Middle frontal gyrus (tissue), 1 donor: ENCODE results near the gene DBP.
A peak's percentile ranks its signal among the peaks of the same experiment; 100 is the strongest.
"Not testable (repeated sequence)": the region's sequence is repeated elsewhere in the genome, so short reads cannot be mapped to it uniquely, and the experiment has no call there.

Source experiments
- DNase-seq: peaks from one replicate; pipeline ENCODE4 v3.0.0-alpha.2; 2015; ENCODE audit warnings: low spot score; ENCODE audit errors: extremely low spot score

DBP gene

DNA sequence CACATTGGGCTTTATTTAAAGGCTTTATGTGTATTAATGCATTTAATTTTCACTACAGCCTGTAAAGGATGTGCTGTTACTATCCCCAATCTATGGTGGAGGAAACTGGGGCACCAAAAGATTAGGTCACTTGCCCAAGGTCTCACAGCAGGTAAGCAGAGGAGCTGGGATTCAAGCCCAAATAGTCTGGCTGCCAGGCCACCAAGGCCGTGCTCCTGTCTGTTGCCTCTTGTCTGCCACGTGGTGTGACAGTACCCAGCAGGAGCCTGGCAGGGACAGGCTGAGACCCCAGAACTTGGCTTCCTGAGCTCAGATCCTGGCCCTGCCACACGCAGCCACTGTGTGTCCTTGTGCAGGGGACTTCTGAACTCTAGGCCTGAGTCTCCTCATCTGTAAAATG is 31.2 kb upstream of the DBP start:
- no peak for DNase-seq

GRCh38 chr19:48665786-48666185 is 28.6 kb upstream of the DBP start:
- DNase-seq: no peak

GRCh38 chr19:48664476-48664875 is 27.3 kb upstream of the DBP start:
- DNase-seq: no peak

- DNase-seq: no peak
These were observed 26.5 kb upstream of the DBP start for GRCh38 chr19:48663667-48664066.

DNA sequence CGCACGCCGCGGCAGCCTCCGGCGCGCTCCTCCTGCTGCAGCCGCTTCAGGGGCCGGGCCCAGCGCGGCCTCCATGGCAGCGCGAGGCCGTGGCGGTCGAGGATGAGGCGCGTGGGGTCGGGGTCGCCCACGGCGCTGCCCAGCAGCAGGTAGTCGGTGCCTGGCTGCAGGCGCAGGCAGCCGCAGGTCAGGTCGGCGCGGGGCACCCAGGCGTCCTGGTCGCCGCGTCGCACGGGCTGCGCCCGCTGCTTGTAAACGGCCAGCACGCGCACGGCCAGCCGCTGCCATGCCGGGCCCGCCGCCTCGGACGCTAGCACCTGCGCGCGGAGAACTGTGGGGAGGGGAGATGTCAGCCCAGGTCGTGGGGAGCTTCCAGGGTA is 24.5 kb upstream of the DBP start:
- no peak for DNase-seq

DNA sequence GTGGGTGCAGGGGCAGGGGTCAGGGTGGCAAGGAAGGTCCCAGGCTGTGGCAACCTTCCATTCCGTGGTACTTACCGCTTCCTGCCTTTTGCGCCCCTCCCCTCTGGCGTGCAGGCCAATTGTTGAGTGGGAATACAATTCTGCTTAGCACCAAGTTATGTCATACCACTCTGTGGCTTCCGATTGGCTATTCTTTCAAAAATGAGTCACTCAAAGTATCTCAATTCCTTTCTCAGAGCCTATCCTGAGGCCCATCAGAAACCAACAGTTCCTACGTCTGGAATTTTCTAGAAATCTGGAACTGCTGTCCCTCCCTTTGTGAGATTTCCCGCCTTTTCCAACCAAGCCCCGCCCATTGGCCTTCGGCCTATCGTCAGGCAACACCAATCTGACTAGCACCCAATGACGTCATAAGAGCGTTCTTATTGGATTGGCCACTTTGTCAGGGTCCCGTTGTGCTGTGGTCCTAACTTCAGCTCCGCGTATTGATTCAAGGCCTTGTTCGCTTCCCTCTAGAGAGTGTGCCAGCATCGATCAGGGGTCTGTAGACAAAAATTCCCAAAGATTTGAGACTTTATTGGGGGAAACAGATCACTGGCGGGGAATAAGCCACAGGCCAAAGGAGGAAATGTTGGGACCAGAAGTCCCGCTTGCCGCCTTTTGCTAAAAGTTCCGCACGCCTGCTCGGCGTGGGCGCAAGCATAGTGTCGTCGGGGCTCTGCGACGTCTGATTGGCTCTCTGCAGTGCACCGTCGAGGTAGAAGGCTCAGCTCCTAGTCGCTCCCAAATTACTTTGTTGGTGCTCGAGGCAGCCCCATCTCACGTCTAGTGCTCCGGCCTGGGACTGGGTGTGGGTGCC is 23.9 kb upstream of the DBP start:
- DNase-seq: peak; percentile 55

DNA sequence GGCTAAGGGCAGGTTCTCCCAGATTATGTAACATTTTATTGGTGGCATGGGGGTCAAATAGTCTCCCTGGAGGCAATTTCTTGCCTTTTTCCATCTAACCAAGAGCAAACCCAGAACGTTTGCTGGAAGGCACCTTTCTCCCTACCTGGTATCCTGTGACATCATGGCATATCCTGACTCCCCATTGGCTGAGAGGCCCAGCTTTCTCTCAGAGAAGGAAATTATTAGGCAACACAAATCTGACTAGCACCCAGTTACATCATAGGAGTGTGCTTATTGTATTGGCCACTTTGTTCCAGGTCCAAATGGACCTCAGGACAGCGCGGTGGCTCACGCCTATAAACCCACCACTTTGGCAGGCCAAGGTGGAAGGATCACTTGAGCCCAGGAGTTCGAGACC is 22.6 kb upstream of the DBP start:
- DNase-seq: no peak

DNA sequence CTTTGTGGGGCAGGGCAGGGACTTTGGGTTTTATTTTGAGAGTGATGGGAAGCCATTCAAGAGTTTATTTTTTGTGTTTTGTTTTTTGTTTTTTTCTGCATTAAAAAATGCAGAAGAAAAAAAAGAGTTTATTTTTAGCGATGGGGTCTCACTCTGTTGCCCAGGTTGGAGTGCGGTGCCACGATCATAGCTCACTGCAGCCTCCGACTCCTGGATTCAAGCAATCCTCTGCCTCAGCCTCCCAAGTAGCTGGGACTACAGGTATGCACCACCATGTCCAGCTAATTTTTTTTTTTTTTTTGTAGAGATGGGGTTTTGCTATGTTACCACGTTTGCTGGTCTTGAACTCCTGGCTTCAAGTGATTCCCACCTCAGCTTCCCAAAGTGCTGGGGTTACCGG is 21.3 kb upstream of the DBP start:
- DNase-seq: no peak

DNA sequence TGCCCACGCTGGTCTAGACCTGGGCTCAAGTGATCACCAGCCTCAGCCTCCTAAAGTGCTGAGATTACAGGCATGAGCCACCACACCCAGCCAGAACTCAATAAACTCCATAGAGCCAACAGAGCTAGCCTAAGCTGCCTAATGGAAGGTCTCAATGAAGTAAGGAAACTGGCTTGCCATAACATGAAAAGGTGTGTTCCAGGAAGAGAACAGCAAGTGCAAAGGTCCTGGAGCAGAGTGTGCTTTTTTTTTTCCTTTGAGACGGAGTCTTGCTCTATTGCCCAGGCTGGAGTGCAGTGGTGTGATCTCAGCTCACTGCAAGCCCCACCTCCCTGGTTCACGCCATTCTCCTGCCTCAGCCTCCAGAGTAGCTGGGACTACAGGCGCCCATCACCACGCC is 20.6 kb upstream of the DBP start:
- DNase-seq: not testable (repeated sequence)

DNA sequence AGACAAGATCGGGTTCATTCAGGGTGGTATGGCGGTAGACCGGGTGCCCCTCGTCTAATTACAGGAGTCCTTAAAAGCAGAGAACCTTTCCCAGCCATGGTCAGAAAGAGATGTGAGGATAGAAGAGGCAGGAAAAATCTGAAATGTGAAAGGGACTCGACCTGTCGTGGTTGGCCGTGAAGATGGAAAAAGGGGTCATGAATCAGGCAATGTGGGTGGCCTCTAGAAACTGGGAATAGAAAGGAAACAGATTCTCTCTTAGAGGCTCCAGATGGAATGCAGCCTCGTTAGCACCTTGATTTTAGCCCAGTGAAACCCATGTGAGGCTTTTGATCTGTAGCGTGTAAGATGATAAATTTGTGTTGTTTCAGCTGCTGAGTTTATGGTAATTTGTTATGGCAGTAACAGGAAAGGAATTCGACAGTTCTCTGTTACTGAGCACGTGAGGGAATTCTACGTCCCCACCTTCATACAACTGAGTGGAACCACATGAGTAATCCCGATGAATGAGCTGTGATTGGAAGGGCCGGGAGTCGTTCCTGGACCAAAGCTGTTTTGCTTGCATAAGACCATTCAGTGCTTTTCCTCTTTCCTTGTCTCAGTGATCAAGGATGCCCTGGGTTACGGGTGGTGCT is 19.8 kb upstream of the DBP start:
- DNase-seq: no peak

GRCh38 chr19:48654299-48655059 is 17.3 kb upstream of the DBP start:
- no peak for DNase-seq

- no peak for DNase-seq
These were observed 14.5 kb upstream of the DBP start for GRCh38 chr19:48651683-48652048.

DNA sequence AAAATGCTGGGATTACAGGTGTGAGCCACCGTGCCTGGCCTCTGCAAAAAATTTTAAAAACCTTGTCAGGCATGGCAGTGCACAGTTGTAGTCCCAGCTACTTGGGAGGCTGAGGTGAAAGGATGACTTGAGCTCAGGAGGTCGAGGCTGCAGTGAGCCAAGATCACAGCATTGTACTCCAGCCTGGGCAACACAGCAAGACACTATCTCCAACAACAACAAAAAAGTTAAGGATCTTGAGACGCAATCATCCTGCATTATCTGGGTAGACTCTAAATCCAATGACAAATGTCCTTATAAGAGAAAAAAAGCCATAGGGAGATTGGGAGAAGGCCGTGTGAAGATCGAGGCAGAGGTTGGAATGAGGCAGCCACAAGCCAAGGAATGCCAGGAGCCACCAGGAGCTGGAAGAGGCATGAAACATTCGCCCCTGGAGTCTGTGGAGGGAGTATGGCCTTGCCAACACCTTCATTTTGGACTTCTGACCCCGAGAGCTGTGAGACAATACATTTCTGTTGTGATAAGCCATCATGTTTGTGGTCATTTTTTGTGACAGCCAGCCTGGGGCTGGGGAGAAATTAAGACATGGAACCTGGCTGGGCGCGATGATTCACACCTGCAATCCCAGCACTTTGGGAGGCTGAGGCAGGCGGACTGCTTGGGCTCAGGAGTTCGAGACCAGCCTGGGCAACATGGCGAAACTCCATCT is 13.9 kb upstream of the DBP start:
- DNase-seq: no peak

- DNase-seq: no peak
These were observed 11.0 kb upstream of the DBP start for GRCh38 chr19:48648134-48648533.

- DNase-seq: no peak
These were observed 9.6 kb upstream of the DBP start for GRCh38 chr19:48646722-48647216.

GRCh38 chr19:48646001-48646721 is 9.0 kb upstream of the DBP start, which contains the start of gene CA11:
Gene CA11, minus strand, starts transcription at chr19:48646187. Its CDS starts 555 bp downstream, at chr19:48645632.
- DNase-seq: peak; percentile 80

DNA sequence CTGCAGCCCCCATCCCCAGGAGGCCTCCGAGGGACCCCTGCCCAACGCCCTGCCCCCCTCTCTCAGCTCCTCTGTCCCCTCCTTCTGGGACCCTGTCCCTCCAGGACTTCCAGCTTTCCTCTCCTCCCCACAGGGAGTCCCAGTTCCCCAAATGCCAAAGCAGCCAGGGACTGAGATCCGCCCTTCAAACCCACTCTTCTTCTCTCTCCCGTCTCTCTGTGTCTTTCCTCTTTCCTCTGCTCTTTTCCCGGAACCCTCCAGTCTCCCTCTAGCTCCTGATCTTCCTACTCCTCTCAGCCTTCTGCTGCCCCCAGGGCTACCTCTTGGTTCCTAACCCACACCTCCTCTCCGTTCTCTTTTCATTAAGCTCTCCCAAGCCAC is 8.4 kb upstream of the DBP start:
- DNase-seq: no peak

GRCh38 chr19:48644839-48645619 is 7.8 kb upstream of the DBP start:
- DNase-seq: peak; percentile 52

DNA sequence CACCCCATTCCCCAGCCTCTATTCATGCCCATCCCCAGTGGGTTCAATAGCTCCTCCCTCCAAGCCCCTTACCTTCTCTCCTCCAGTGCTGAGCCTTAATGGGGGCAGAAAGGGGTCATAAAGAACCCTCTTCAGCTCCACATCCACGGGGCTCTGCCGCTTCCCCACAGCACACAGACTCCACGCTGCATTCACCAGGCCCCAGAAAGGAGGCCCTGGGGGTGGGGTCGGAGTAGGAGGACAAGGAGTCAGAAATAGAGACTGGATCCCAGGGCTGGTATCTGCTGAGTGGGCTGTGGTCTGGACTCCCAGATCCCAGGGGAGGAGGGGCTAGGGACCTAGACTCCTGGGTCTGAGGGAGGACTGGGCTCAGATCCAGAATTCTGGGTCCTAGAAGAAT is 7.2 kb upstream of the DBP start:
- no peak for DNase-seq

DNA sequence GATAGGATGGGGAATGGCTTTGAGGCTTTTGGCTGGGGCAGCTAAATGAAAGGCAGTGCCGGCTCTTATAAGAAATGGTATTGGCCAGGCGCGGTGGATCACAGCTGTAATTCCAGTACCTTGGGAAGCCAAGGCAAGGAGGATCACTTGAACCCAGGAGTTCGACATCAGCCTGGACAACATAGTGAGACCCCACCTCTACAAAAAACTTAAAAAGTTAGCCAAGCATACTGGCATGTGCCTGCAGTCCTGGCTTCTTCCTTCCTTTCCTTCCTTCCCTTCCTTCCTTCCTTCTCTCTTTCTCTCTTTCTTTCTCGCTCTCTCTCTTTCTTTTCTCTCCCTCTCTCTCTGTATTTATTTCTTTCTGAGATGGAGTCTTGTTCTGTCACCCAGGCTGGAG is 5.7 kb upstream of the DBP start:
- no peak for DNase-seq
